ENCODE data around the gene PSMD5. TPM values are rescaled to one million over a fixed set of nuclear protein-coding genes. Genes with fewer than 3 reads are reported as not detected.

Gene PSMD5
- total and polyA plus RNA-seq, 9 of the 15 experiments (the other 6 are each of a cell fraction or from before 2014, with no cell fraction given), result 46.4 to 148 (median 76.3) TPM

DNA sequence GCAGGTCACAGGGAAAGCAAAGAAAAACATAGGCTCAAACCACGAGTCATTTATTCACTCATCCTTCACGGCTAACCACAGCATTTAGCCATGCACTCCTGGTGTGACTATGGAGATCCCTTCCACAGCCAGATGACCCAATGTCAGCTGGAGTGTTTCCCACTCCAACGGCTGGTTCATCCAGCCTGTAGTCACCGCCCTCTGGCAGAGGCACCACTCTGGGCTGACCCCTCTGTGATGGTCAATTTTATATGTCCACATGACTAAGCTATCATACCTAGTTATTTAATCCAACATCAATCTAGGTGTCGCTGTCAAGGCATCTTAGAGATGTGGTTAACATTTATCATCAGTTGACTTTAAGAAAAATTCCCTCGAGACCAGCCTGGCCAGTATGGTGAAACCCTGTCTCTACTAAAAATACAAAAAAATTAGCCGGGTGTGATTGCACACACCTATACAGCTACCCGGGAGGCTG, 43.8 kb upstream of the PSMD5 start:
- ATAC-seq, result peak; percentile 3; the same call in 2 of the 3 replicates

More for the DNA sequence above, 43.8 kb upstream of the PSMD5 start:
- ChIA-PET POLR2A (interaction anchor here (0.7 to 22.9 kb wide), 8 partner anchors 10 to 53 kb away, joined by 4 to 464 read pairs (median 8); partner anchors contain the start of gene PHF19), CTCF (ENCODE audit: low intra/inter-chr PET ratio) (no interaction called here)
- no peak for TF ChIP-seq ESRRA (IDR thresholded peaks at IDR 0.05; ENCODE audit: borderline replicate concordance, low read depth)
- TF ChIP-seq SMARCA5 (IDR thresholded peaks at IDR 0.05), result no peak
- TF ChIP-seq MED1 (CRISPR knock-in tag; IDR thresholded peaks at IDR 0.05; ENCODE audit: borderline replicate concordance), result no peak
- no peak for TF ChIP-seq SRSF3 (IDR thresholded peaks at IDR 0.05; ENCODE audit: insufficient read depth, low read length)
- TF ChIP-seq SIRT6 (IDR thresholded peaks at IDR 0.05; ENCODE audit: low read depth, low read length), result no peak
- TF ChIP-seq PHF8 (IDR thresholded peaks at IDR 0.05; ENCODE audit: borderline replicate concordance, low read length), result no peak
- no peak for TF ChIP-seq ZNF121 (CRISPR knock-in tag; conservative IDR thresholded peaks at IDR 0.05)
- no peak for TF ChIP-seq RBM17 (IDR thresholded peaks at IDR 0.05; ENCODE audit: borderline replicate concordance, low read depth, low read length)
- TF ChIP-seq, protein P1, sequence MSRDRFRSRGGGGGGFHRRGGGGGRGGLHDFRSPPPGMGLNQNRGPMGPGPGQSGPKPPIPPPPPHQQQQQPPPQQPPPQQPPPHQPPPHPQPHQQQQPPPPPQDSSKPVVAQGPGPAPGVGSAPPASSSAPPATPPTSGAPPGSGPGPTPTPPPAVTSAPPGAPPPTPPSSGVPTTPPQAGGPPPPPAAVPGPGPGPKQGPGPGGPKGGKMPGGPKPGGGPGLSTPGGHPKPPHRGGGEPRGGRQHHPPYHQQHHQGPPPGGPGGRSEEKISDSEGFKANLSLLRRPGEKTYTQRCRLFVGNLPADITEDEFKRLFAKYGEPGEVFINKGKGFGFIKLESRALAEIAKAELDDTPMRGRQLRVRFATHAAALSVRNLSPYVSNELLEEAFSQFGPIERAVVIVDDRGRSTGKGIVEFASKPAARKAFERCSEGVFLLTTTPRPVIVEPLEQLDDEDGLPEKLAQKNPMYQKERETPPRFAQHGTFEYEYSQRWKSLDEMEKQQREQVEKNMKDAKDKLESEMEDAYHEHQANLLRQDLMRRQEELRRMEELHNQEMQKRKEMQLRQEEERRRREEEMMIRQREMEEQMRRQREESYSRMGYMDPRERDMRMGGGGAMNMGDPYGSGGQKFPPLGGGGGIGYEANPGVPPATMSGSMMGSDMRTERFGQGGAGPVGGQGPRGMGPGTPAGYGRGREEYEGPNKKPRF (IDR thresholded peaks at IDR 0.05; ENCODE audit: low read depth, low read length), result no peak
- TF ChIP-seq ZKSCAN1 (IDR thresholded peaks at IDR 0.05; ENCODE audit: low read depth, low read length), result 0 out of 2 replicates have a peak, but pooled peaks have one; percentile 18
- TF ChIP-seq ERF (CRISPR knock-in tag; IDR thresholded peaks at IDR 0.05), result no peak
- TF ChIP-seq OTX1 (CRISPR knock-in tag; IDR thresholded peaks at IDR 0.05), result no peak
- TF ChIP-seq NCOA4 (IDR thresholded peaks at IDR 0.05; ENCODE audit: partially characterized antibody), result no peak
- no peak for TF ChIP-seq ZSCAN29 (IDR thresholded peaks at IDR 0.05)
- TF ChIP-seq HNRNPLL (IDR thresholded peaks at IDR 0.05; ENCODE audit: low read depth, low read length, poor library complexity, severe bottlenecking), result peak; percentile 8
- TF ChIP-seq ZBED1 (IDR thresholded peaks at IDR 0.05), result no peak
- H2AFZ ChIP-seq (ENCODE audit: low read depth, low read length), result peak overlapping the region; percentile 36
- H3K4me2 ChIP-seq (ENCODE audit: insufficient read depth, low read length), result no peak overlapping the region
- no peaks in the 10 kb centered on the region for H3K79me2 ChIP-seq (ENCODE audit: control insufficient read depth, insufficient read depth, low read length)
- no peaks in the 10 kb centered on the region for H3K9me1 ChIP-seq (ENCODE audit: control insufficient read depth, insufficient read depth, low read length)
- no peaks in the 10 kb centered on the region for H3K36me3 ChIP-seq (ENCODE audit: control insufficient read depth, insufficient read depth, low read length)
- FAIRE-seq, result no peak
- H4K20me1 ChIP-seq (replicated peaks; ENCODE audit: control insufficient read depth, insufficient read depth, low read length), result no peaks in the 10 kb centered on the region
- BruUV-seq (replicated peaks), result no TSS peak
- no peaks in the 10 kb centered on the region for H3K27me3 ChIP-seq (ENCODE audit: control insufficient read depth in 2 of 2, insufficient read depth in 2 of 2, low read length in 2 of 2)
- peak overlapping the region in 1 of 2 experiments; percentile 69; a peak in 1 of 4 replicates for H3K9ac ChIP-seq (ENCODE audit: insufficient read depth in 1 of 2, low read depth in 2 of 2, low read length in 2 of 2)
- H3K4me3 ChIP-seq, result no peak overlapping the region
- no peaks in the 10 kb centered on the region for H3K9me3 ChIP-seq (replicated peaks; ENCODE audit: control insufficient read depth, insufficient read depth, low read depth, low read length)
- intact Hi-C loops (cut with micrococcal nuclease), result loop anchor here (1.0 kb wide), 1 partner anchor 21 kb away; no protein-coding TSS in a partner anchor
- DNase-seq (ENCODE audit: extremely low read depth in 1 of 4, low spot score in 3 of 4), result no peak
- in situ Hi-C loops (cut with MboI), result no loop called here
- no peak overlapping the region for H3K27ac ChIP-seq (ENCODE audit: extremely low read depth, low read depth, low read length)
- WGBS (ENCODE audit: insufficient coverage, low coverage, missing lambda C conversion rate), result 43% methylated on average over 8 of the region's 8 CpGs
- peaks cover 22 to 32% of the 10 kb centered on the region in 2 experiments for H3K4me1 ChIP-seq (replicated peaks in 1 of 2; ENCODE audit: control insufficient read depth in 2 of 2, insufficient read depth in 2 of 2, low read length in 2 of 2)
